ENCODE data around the gene ASXL1. TPM values are rescaled to one million over a fixed set of nuclear protein-coding genes. Genes with fewer than 3 reads are reported as not detected.

Gene ASXL1
- total and polyA plus RNA-seq, 2 donors (not counting 1 experiment from before 2014, with no cell fraction given): 93.0 to 180 TPM

DNA sequence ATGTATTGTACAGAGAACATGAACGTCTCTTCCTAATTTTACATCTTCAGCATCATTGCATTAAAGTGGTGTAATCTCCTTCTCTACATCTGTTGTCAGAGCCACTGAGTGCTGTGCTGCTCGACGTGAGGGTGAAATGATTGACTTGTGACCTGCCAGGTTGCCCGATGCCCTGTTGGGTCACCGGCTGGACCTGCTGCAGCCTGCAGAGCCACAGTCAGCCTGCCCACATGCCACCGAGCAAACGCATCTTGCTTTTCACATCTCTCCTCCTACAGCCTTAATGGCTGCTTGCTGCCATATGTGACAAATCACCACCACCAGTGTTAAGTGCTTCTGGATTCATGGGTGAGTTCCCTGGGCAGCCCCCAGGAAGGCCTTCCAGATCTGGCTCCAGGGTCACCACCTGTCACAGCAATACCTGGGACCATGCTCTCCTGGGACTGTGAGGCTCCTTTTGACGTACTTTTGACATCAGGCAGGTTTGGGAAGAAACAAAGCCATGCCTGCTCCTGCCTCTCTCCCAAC lies 80.3 kb downstream of the ASXL1 start:
- ATAC-seq (ENCODE audit: low read depth): no peak
- peak overlapping the region; percentile 10 for H3K27ac Mint-ChIP-seq
- no peaks in the 10 kb centered on the region for H3K9me3 Mint-ChIP-seq (ENCODE audit: insufficient read depth)

DNA sequence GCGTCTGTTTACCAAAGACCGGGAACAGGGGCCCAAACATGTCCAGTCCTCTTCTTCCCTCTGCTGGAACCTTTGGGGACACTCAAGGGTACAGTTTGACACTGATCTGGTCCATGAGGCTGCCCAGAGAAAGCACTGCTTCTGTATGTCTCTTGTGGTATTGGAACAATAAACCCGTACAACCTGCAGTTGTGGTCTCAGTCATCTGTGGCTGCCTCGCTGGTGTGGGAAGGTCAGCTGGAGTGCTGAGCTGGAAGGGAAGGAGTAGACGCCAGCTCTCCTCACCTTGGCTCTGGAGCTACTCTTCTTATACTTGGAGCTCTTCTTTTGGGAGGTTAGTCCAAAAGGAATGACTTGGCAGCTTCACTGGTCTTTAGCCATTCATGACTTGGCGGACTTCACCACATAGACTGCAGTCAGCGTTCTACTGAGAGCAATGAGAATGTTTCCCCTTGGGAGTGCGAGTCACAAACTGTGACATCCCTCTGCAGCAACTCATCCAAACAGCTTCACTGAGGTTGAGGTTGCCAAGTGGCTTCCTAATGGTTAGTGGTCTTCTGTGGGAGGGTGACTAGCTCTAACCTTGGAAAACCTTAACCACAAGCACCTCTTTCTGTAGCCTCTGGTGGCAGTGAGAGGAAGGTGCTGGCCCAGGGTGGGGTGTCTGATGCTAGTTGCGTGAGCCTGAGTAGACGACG lies 81.2 kb downstream of the ASXL1 start:
- Mint-ChIP-seq H3K9me3 (ENCODE audit: insufficient read depth) (no peaks in the 10 kb centered on the region), H3K4me3 (no peak overlapping the region), H3K27me3 (no peaks in the 10 kb centered on the region), H3K4me1 (peaks cover 21% of the 10 kb centered on the region), H3K27ac (no peak overlapping the region)
- Histone ChIP-seq H3K36me3 (replicated peaks in 1 of 2; ENCODE audit: control extremely low read depth in 1 of 2, control insufficient read depth in 1 of 2, extremely low read depth in 1 of 2, insufficient read depth in 2 of 2, low read length in 1 of 2) (peaks cover 4 to 72% of the 10 kb centered on the region in 2 experiments), H3K27me3 (replicated peaks in 1 of 4; ENCODE audit: control extremely low read depth in 1 of 4, control insufficient read depth in 3 of 4, insufficient read depth in 4 of 4, low read length in 3 of 4) (no peaks in the 10 kb centered on the region), H3K79me2 (ENCODE audit: control insufficient read depth, insufficient read depth, low read length) (no peaks in the 10 kb centered on the region), H3K4me1 (ENCODE audit: control insufficient read depth in 2 of 2, insufficient read depth in 2 of 2, low read length in 2 of 2) (peaks cover 17 to 23% of the 10 kb centered on the region in 2 donors), H2AFZ (ENCODE audit: insufficient read depth, low read depth, low read length, poor library complexity, severe bottlenecking) (no peak overlapping the region), H3K9ac (ENCODE audit: low read length) (no peak overlapping the region), H3K4me2 (replicated peaks; ENCODE audit: low read depth, low read length, poor library complexity, severe bottlenecking) (no peak overlapping the region), H3K9me3 (ENCODE audit: control extremely low read depth in 1 of 3, control insufficient read depth in 2 of 3, insufficient read depth in 1 of 3, low read length in 2 of 3) (no peaks in the 10 kb centered on the region), H3K27ac (ENCODE audit: low read length in 2 of 2) (no peak overlapping the region), H4K20me1 (ENCODE audit: control insufficient read depth, insufficient read depth, low read length, poor library complexity, severe bottlenecking) (peaks cover 6% of the 10 kb centered on the region), H3K4me3 (ENCODE audit: control extremely low read depth in 1 of 5, extremely low read depth in 1 of 5, insufficient read depth in 1 of 5, low read depth in 2 of 5, low read length in 4 of 5) (no peak overlapping the region)
- ATAC-seq (ENCODE audit: low read depth) (no peak), DNase-seq (no peak)
- ChIA-PET CTCF (interaction anchor here (1.1 kb wide), 1 partner anchor 10 kb away, joined by 3 read pairs; no protein-coding TSS in a partner anchor), POLR2A (no interaction called here)
- intact Hi-C loops (cut with micrococcal nuclease): loop anchor here (5.0 kb wide), 1 partner anchor 213 kb away; no protein-coding TSS in a partner anchor
- 63% methylated on average over 5 of the region's 11 CpGs for WGBS (ENCODE audit: insufficient coverage)
- no peak for TF ChIP-seq EZH2 (IDR thresholded peaks at IDR 0.05; ENCODE audit: borderline replicate concordance, insufficient read depth, low read depth, low read length, poor library complexity, severe bottlenecking)
- TF ChIP-seq, protein P1, sequence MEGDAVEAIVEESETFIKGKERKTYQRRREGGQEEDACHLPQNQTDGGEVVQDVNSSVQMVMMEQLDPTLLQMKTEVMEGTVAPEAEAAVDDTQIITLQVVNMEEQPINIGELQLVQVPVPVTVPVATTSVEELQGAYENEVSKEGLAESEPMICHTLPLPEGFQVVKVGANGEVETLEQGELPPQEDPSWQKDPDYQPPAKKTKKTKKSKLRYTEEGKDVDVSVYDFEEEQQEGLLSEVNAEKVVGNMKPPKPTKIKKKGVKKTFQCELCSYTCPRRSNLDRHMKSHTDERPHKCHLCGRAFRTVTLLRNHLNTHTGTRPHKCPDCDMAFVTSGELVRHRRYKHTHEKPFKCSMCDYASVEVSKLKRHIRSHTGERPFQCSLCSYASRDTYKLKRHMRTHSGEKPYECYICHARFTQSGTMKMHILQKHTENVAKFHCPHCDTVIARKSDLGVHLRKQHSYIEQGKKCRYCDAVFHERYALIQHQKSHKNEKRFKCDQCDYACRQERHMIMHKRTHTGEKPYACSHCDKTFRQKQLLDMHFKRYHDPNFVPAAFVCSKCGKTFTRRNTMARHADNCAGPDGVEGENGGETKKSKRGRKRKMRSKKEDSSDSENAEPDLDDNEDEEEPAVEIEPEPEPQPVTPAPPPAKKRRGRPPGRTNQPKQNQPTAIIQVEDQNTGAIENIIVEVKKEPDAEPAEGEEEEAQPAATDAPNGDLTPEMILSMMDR (IDR thresholded peaks at IDR 0.05): no peak

More for the DNA sequence above, 80.3 kb downstream of the ASXL1 start:
- H3K27me3 ChIP-seq (replicated peaks in 1 of 4; ENCODE audit: control extremely low read depth in 1 of 4, control insufficient read depth in 3 of 4, insufficient read depth in 4 of 4, low read length in 3 of 4): no peaks in the 10 kb centered on the region
- peaks cover 4 to 81% of the 10 kb centered on the region in 2 experiments for H3K36me3 ChIP-seq (replicated peaks in 1 of 2; ENCODE audit: control extremely low read depth in 1 of 2, control insufficient read depth in 1 of 2, extremely low read depth in 1 of 2, insufficient read depth in 2 of 2, low read length in 1 of 2)
- no peak overlapping the region for H3K4me3 ChIP-seq (ENCODE audit: control extremely low read depth in 1 of 5, extremely low read depth in 1 of 5, insufficient read depth in 1 of 5, low read depth in 2 of 5, low read length in 4 of 5)
- no peaks in the 10 kb centered on the region for H3K79me2 ChIP-seq (ENCODE audit: control insufficient read depth, insufficient read depth, low read length)
- H3K9ac ChIP-seq (ENCODE audit: low read length): no peak overlapping the region
- ChIA-PET CTCF (no interaction called here), POLR2A (no interaction called here)
- H3K9me3 ChIP-seq (ENCODE audit: control extremely low read depth in 1 of 3, control insufficient read depth in 2 of 3, insufficient read depth in 1 of 3, low read length in 2 of 3): no peaks in the 10 kb centered on the region
- H3K4me3 Mint-ChIP-seq: no peak overlapping the region
- no peak for TF ChIP-seq EZH2 (IDR thresholded peaks at IDR 0.05; ENCODE audit: borderline replicate concordance, insufficient read depth, low read depth, low read length, poor library complexity, severe bottlenecking)
- TF ChIP-seq, protein P1 (IDR thresholded peaks at IDR 0.05): no peak
- no peak for DNase-seq
- H4K20me1 ChIP-seq (ENCODE audit: control insufficient read depth, insufficient read depth, low read length, poor library complexity, severe bottlenecking): peaks cover 6% of the 10 kb centered on the region
- peaks cover 14% of the 10 kb centered on the region for H3K4me1 Mint-ChIP-seq
- no peak overlapping the region for H3K27ac ChIP-seq (ENCODE audit: low read length in 2 of 2)
- intact Hi-C loops (cut with micrococcal nuclease): loop anchor here (5.0 kb wide), 1 partner anchor 214 kb away; no protein-coding TSS in a partner anchor
- no peak overlapping the region for H2AFZ ChIP-seq (ENCODE audit: insufficient read depth, low read depth, low read length, poor library complexity, severe bottlenecking)
- 93% methylated on average over 5 of the region's 8 CpGs for WGBS (ENCODE audit: insufficient coverage)
- no peak overlapping the region for H3K4me2 ChIP-seq (replicated peaks; ENCODE audit: low read depth, low read length, poor library complexity, severe bottlenecking)
- H3K27me3 Mint-ChIP-seq: no peaks in the 10 kb centered on the region
- H3K4me1 ChIP-seq (ENCODE audit: control insufficient read depth in 2 of 2, insufficient read depth in 2 of 2, low read length in 2 of 2): peaks cover 12 to 15% of the 10 kb centered on the region in 2 donors
